ENCODE results near the gene NNAT.

GRCh38 chr20:37571033-37571432 lies 50.0 kb downstream of the NNAT start:
- TF ChIP-seq, protein P1, sequence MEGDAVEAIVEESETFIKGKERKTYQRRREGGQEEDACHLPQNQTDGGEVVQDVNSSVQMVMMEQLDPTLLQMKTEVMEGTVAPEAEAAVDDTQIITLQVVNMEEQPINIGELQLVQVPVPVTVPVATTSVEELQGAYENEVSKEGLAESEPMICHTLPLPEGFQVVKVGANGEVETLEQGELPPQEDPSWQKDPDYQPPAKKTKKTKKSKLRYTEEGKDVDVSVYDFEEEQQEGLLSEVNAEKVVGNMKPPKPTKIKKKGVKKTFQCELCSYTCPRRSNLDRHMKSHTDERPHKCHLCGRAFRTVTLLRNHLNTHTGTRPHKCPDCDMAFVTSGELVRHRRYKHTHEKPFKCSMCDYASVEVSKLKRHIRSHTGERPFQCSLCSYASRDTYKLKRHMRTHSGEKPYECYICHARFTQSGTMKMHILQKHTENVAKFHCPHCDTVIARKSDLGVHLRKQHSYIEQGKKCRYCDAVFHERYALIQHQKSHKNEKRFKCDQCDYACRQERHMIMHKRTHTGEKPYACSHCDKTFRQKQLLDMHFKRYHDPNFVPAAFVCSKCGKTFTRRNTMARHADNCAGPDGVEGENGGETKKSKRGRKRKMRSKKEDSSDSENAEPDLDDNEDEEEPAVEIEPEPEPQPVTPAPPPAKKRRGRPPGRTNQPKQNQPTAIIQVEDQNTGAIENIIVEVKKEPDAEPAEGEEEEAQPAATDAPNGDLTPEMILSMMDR (IDR thresholded peaks at IDR 0.05) = no peak
- TF ChIP-seq POLR2A (IDR thresholded peaks at IDR 0.05) (no peak), POLR2AphosphoS5 (IDR thresholded peaks at IDR 0.05) (no peak), EP300 (IDR thresholded peaks at IDR 0.05) (no peak)

Measured in sigmoid colon (tissue), 4 donors.